PC-9 (cell line): ENCODE results near the gene KDM4B. TPM values are rescaled to one million over a fixed set of nuclear protein-coding genes. Genes with fewer than 3 reads are reported as not detected.

Experiments
- BruUV-seq: library from RNA; stranded (reverse); fragments of 400-500 nt; replicated peaks from 2 replicates; lab custom pipeline; 2021; lab: Mats Ljungman, UMichigan
- CTCF ChIA-PET: fragments of 300-600 bp; sonication (Branson Sonifier 250); formaldehyde crosslinking; loops from one replicate; lab custom pipeline; 2022; ENCODE audit warnings: antibody characterized with exemption; lab: Charles Lee
- POLR2A ChIA-PET: fragments of 300-600 bp; sonication (Branson Sonifier 250); formaldehyde crosslinking; loops from one replicate; lab custom pipeline; 2022; ENCODE audit warnings: antibody characterized with exemption; ENCODE audit not compliant: unreplicated experiment; lab: Charles Lee
- DNase-seq, 2 experiments: peaks; one replicate each; pipeline versions ENCODE4 v3.0.0 to v3.0.0-alpha.2; 2015 to 2022; ENCODE audit warnings: mixed read lengths in 1 of 2
- H2AFZ ChIP-seq: fragments of 200-600 bp; sonication (generic); 2 replicates; pipeline ENCODE4 v1.8.1; 2017; ENCODE audit warnings: antibody characterized with exemption
- H3F3A ChIP-seq: fragments of 200-600 bp; sonication (generic); 2 replicates; pipeline ENCODE4 v1.8.1; 2017; ENCODE audit warnings: antibody characterized with exemption, mild to moderate bottlenecking, low read depth; ENCODE audit not compliant: insufficient read depth
- H3K27ac ChIP-seq: fragments of 200-600 bp; sonication (generic); 2 replicates; pipeline ENCODE4 v1.6.1; 2016; ENCODE audit warnings: mixed run types
- H3K27me3 ChIP-seq: fragments of 200-600 bp; sonication (generic); 2 replicates; pipeline ENCODE4 v1.6.1; 2016; ENCODE audit warnings: low read depth, mixed run types; ENCODE audit not compliant: insufficient read depth
- H3K36me3 ChIP-seq: fragments of 200-600 bp; sonication (generic); 2 replicates; pipeline ENCODE4 v1.6.1; 2016; ENCODE audit warnings: low read depth, mixed run types
- H3K4me1 ChIP-seq: fragments of 200-600 bp; sonication (generic); replicated peaks from 2 replicates; pipeline ENCODE4 v1.6.1; 2016; ENCODE audit warnings: mixed run types; ENCODE audit not compliant: insufficient read depth
- H3K4me2 ChIP-seq: fragments of 200-600 bp; sonication (generic); 2 replicates; pipeline ENCODE4 v1.6.1; 2017; ENCODE audit warnings: mixed run types
- H3K4me3 ChIP-seq: fragments of 200-600 bp; sonication (generic); 2 replicates; pipeline ENCODE4 v1.6.1; 2016; ENCODE audit warnings: mixed run types
- H3K79me2 ChIP-seq: fragments of 200-600 bp; sonication (generic); 2 replicates; pipeline ENCODE4 v1.6.1; 2017; ENCODE audit warnings: low read depth, mixed run types
- H3K9me2 ChIP-seq: fragments of 200-600 bp; sonication (generic); 2 replicates; pipeline ENCODE4 v1.8.1; 2017; ENCODE audit warnings: mild to moderate bottlenecking; ENCODE audit not compliant: insufficient read depth
- H3K9me3 ChIP-seq: fragments of 200-600 bp; sonication (generic); 2 replicates; pipeline ENCODE4 v1.8.1; 2016; ENCODE audit warnings: low read depth; ENCODE audit not compliant: insufficient read depth
- H4K20me1 ChIP-seq: fragments of 200-600 bp; sonication (generic); 2 replicates; pipeline ENCODE4 v1.8.1; 2017; ENCODE audit not compliant: insufficient read depth
- EZH2 ChIP-seq: fragments of 200-600 bp; sonication (generic); IDR thresholded peaks from 2 replicates; pipeline ENCODE4 v1.8.0; 2017; ENCODE audit warnings: antibody characterized with exemption, low read depth
- intact Hi-C: fragments of 100-400 bp; cut with micrococcal nuclease; formaldehyde crosslinking; loops from one replicate; pipeline ENCODE4 v1.10.0; 2022; ENCODE audit not compliant: unreplicated experiment
- total RNA-seq: library from RNA; stranded (reverse); gene quantifications from 2 replicates; pipeline ENCODE4 v1.2.3, GENCODE V29; 2021
- TF ChIP-seq, protein P1 (sequence below): fragments of 200-600 bp; sonication (generic); conservative IDR thresholded peaks from 2 replicates; pipeline ENCODE4 v1.6.1; 2017; ENCODE audit warnings: mixed run types, antibody characterized with exemption, mild to moderate bottlenecking, moderate library complexity

The KDM4B gene
- total RNA-seq, 1 experiment from 2014 or later, result 19.5 TPM

DNA sequence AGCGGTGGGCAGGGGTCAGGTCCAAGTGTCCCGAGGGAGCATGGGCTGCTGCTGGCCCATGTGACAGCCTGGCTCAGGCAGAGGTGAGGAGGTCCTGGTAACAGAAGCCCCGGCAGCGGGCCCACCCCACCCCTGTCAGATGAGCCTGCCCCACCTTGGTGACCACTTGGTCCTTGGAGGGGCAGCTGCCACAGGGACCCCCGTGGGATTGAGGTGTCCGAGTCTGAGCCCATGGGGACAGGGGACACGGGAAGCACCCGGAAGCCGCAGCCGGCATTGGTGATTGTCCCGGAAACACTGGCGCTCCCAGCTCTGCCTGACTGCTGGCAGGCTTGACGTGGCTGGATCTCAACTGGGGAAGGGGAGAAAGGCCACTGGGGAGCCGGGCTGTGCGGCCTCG, 149.1 kb downstream of the KDM4B start:
- H3K27ac ChIP-seq, result no peak overlapping the region
- no peaks in the 10 kb centered on the region for H3K36me3 ChIP-seq
- ChIA-PET POLR2A (no interaction called here), CTCF (no interaction called here)
- no TSS peak for BruUV-seq
- no peak overlapping the region for H3K4me2 ChIP-seq
- DNase-seq, result no peak
- no peaks in the 10 kb centered on the region for H3K79me2 ChIP-seq
- H4K20me1 ChIP-seq, result no peaks in the 10 kb centered on the region
- H2AFZ ChIP-seq, result no peak overlapping the region
- H3K27me3 ChIP-seq, result no peaks in the 10 kb centered on the region
- intact Hi-C loops, result no loop called here
- no peak for TF ChIP-seq EZH2
- TF ChIP-seq, protein P1, sequence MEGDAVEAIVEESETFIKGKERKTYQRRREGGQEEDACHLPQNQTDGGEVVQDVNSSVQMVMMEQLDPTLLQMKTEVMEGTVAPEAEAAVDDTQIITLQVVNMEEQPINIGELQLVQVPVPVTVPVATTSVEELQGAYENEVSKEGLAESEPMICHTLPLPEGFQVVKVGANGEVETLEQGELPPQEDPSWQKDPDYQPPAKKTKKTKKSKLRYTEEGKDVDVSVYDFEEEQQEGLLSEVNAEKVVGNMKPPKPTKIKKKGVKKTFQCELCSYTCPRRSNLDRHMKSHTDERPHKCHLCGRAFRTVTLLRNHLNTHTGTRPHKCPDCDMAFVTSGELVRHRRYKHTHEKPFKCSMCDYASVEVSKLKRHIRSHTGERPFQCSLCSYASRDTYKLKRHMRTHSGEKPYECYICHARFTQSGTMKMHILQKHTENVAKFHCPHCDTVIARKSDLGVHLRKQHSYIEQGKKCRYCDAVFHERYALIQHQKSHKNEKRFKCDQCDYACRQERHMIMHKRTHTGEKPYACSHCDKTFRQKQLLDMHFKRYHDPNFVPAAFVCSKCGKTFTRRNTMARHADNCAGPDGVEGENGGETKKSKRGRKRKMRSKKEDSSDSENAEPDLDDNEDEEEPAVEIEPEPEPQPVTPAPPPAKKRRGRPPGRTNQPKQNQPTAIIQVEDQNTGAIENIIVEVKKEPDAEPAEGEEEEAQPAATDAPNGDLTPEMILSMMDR, result no peak
- H3K4me1 ChIP-seq, result no peaks in the 10 kb centered on the region
- no peaks in the 10 kb centered on the region for H3K9me2 ChIP-seq
- no peaks in the 10 kb centered on the region for H3F3A ChIP-seq
- H3K4me3 ChIP-seq, result no peak overlapping the region
- no peaks in the 10 kb centered on the region for H3K9me3 ChIP-seq

DNA sequence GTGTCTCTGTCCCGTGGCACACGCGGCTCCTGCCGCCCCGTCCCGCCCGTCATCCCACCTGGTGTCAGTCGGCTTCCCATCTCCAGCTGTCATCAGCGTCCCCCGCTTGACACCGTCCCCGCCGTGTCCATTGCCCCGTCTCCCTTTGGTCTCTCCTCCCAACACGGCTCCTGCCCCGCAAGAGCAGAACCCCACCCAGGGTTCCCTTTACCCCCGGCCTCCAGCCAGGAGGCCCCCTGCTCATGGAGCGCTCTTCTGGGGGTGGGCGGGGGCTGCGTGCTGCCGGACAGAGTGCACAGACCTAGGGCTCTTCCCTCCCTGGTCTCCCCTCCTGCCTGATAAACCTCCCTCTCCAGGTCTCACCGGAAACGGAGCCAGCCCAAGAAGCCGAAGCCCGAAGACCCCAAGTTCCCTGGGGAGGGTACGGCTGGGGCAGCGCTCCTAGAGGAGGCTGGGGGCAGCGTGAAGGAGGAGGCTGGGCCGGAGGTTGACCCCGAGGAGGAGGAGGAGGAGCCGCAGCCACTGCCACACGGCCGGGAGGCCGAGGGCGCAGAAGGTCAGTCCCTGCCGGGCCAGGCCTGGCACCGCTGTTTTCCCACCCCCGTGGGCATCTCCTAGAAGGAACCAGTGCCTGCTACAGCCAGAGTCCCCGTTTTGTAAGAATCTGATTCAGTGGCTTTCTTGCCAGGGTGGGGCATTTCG, 150.5 kb downstream of the KDM4B start:
- no peaks in the 10 kb centered on the region for H3K4me1 ChIP-seq
- intact Hi-C loops, result no loop called here
- no peaks in the 10 kb centered on the region for H4K20me1 ChIP-seq
- no peaks in the 10 kb centered on the region for H3K9me2 ChIP-seq
- no peaks in the 10 kb centered on the region for H3K36me3 ChIP-seq
- no peak overlapping the region for H3K4me3 ChIP-seq
- no peak overlapping the region for H3K27ac ChIP-seq
- BruUV-seq, result no TSS peak
- TF ChIP-seq, protein P1, result no peak
- TF ChIP-seq EZH2, result no peak
- no peak overlapping the region for H2AFZ ChIP-seq
- H3K9me3 ChIP-seq, result no peaks in the 10 kb centered on the region
- H3F3A ChIP-seq, result no peaks in the 10 kb centered on the region
- no peak overlapping the region for H3K4me2 ChIP-seq
- H3K27me3 ChIP-seq, result no peaks in the 10 kb centered on the region
- H3K79me2 ChIP-seq, result no peaks in the 10 kb centered on the region
- DNase-seq, result no peak
- POLR2A ChIA-PET, result no interaction called here
- CTCF ChIA-PET, result no interaction called here

DNA sequence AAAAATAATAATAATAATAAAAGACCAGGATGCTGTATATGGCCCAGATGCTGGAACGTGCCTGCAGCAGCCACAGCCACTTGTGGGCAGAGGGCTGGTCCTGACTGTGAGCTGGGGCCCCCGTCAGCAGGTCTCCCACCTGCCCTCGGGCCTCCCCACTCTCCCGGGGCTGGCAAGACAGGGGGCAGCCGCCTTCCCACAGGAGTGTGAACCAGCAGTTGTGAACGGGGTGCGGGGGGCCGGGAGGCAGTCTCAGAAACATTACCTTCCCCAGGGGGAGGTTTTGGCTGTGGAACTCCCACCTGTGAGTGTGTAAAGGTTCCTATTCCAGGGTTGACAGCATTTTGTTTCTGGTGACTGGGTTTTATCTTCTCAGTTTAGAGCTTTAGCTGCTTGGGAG, 151.4 kb downstream of the KDM4B start:
- TF ChIP-seq, protein P1, result no peak
- TF ChIP-seq EZH2, result no peak
- ChIA-PET POLR2A (no interaction called here), CTCF (no interaction called here)
- H3K4me2 ChIP-seq, result no peak overlapping the region
- no peak for DNase-seq
- H3K36me3 ChIP-seq, result no peaks in the 10 kb centered on the region
- intact Hi-C loops, result no loop called here
- no peaks in the 10 kb centered on the region for H3K27me3 ChIP-seq
- no peaks in the 10 kb centered on the region for H3K4me1 ChIP-seq
- H3K27ac ChIP-seq, result no peak overlapping the region
- no peaks in the 10 kb centered on the region for H3K9me2 ChIP-seq
- no peaks in the 10 kb centered on the region for H3K79me2 ChIP-seq
- no peaks in the 10 kb centered on the region for H3K9me3 ChIP-seq
- H3K4me3 ChIP-seq, result no peak overlapping the region
- no peaks in the 10 kb centered on the region for H4K20me1 ChIP-seq
- no peaks in the 10 kb centered on the region for H3F3A ChIP-seq
- no peak overlapping the region for H2AFZ ChIP-seq
- BruUV-seq, result no TSS peak
